ENCODE measurements around the gene TXLNB.

TXLNB gene

DNA sequence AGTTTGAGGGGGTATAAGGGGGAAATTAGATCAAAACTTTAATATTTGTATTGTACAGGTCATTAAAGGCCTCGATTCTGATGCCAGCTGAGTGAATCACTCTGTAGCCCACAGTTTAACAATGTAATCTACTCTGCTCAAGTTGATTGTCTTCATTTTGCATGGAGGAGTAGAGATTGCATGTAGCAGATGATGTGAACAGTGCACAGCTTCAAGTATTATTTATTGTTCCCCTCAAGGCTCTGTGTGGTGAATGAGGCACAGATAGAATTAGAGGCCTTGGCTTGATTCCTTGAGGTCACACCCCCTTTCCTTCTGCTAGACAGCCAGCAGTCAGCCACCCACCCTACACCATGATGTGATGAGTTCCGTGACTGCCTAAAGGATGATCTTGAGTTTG lies 38.1 kb downstream of the TXLNB start:
- no peak for DNase-seq (ENCODE audit: low read depth)
- TF ChIP-seq, protein P1, sequence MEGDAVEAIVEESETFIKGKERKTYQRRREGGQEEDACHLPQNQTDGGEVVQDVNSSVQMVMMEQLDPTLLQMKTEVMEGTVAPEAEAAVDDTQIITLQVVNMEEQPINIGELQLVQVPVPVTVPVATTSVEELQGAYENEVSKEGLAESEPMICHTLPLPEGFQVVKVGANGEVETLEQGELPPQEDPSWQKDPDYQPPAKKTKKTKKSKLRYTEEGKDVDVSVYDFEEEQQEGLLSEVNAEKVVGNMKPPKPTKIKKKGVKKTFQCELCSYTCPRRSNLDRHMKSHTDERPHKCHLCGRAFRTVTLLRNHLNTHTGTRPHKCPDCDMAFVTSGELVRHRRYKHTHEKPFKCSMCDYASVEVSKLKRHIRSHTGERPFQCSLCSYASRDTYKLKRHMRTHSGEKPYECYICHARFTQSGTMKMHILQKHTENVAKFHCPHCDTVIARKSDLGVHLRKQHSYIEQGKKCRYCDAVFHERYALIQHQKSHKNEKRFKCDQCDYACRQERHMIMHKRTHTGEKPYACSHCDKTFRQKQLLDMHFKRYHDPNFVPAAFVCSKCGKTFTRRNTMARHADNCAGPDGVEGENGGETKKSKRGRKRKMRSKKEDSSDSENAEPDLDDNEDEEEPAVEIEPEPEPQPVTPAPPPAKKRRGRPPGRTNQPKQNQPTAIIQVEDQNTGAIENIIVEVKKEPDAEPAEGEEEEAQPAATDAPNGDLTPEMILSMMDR (IDR thresholded peaks at IDR 0.05; ENCODE audit: insufficient read depth, low read depth, low read length, missing control alignments) = no peak
- H3K4me3 ChIP-seq (ENCODE audit: low read length) = no peak overlapping the region

DNA sequence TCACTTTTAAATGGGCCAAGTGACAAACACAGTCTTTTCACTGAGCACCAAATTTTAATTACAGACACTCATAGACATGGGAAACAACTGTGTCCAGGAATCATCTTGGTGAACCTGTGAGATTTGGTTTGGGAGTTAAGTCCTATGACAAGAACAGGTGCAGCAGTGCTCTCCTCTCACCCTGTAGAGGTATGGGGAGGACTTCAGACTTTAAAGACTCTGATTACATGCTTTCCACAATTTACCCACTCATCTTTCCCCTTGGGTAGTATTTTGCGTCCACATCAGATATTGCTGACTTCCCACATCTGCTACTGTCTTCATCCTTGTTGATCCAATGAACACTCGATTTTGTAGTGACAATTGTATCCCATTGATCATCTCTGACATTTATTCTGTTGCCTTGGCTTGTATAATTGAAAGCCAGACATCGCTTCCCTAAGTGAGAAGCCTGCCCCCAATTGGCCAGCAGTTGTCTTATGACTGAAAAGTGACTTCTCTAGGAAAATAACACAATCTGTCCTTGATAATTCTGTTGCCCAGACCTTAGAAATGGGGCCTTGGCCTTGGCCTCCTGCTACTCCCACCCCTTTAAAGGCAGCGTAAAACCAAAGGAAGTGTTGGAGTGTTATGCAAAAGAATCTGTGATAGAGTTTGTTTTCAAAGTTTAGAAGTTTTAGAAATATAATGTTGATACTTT lies 40.0 kb downstream of the TXLNB start:
- H3K4me3 ChIP-seq (ENCODE audit: low read length) = no peak overlapping the region
- TF ChIP-seq, protein P1 (IDR thresholded peaks at IDR 0.05; ENCODE audit: insufficient read depth, low read depth, low read length, missing control alignments) = no peak

DNA sequence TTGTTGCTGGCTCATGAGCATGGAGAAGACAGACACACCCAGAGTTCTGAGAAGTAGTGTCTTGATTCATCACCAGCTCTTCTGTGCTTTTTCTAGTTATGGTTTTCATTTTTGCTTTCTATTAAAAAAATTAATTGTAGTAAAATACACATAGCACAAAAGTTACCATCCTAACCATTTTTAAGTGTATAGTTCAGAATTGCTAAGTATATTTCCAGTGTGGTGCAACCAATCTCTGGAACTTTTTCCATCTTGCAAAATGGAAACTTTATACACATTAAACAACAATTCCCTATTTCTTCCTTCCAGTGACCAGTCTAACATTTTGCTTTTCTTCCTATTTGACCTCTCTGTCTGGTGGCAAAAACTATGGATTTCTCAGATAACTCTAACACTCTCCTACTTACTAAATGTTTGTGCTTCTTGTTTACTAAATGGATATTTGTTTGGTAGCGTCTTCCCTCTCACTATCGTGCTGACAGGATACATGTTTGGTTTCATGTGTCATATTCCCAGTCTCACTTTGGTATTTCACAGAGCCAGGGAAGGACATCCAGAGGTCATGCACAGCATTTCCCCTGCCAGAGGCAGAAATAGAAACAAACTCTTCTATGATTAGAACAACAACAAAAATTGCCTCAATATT lies 40.6 kb downstream of the TXLNB start:
- no peak for DNase-seq (ENCODE audit: low read depth)
- TF ChIP-seq, protein P1 (IDR thresholded peaks at IDR 0.05; ENCODE audit: insufficient read depth, low read depth, low read length, missing control alignments) = no peak
- H3K4me3 ChIP-seq (ENCODE audit: low read length) = no peak overlapping the region

More for the DNA sequence above, 40.0 kb downstream of the TXLNB start:
- DNase-seq (ENCODE audit: low read depth) = no peak

DNA sequence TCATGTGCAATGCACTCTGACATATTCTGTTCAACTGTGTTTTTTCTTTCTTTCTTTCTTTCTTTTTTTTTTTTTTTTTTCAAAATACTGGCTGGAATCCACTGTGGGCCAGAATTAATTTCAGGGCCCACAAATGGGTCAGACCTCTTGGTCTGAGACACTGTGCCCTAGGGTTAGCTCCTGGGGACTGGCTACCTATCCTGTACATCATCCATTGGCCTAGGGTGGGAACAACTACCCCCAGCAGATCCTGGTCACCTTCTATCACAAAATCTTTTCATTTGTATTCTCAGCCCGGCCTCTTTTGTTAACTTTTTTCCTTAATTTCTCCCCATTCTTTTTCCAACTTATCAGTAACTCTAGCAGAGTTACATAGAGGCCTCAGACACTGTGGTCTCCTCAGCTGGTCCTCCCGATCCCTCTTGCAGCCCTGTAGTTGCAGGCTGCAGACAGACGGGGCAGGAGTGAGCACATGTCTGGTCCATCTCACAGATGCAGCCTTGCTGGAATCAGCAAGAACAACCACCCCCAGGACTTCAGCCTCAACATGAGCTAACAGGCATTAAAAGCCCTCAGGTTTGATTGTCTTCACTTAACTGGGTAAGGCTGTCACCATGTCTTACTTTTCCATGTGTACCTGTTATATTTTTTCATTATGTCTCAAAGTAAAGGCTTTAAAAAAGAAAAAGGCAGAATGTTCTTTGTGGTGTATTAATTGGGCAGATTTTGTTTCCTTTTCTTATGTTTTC lies 41.3 kb downstream of the TXLNB start:
- peak; percentile 73 for DNase-seq (ENCODE audit: low read depth)
- TF ChIP-seq, protein P1 (IDR thresholded peaks at IDR 0.05; ENCODE audit: insufficient read depth, low read depth, low read length, missing control alignments) = peak; percentile 83

DNA sequence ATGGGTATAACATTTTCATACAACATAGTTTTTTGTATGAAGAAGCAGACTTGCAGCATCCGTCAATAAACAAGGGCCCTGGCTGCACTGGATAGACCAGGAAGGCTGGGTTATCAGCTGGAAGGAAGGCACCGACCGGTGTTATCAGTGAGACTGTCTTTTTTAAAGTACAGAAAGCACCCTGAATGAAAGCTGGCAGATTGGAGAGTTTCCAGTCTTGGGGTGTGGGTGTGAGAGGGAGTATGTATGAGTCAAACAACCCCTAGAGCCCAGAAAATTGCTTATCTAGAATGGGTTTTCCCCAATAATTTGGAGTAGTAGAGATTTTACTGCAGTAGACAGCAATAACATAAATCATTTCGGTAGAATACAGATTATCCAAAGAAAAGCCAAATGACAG lies 42.4 kb downstream of the TXLNB start:
- TF ChIP-seq, protein P1 (IDR thresholded peaks at IDR 0.05; ENCODE audit: insufficient read depth, low read depth, low read length, missing control alignments) = no peak
- DNase-seq (ENCODE audit: low read depth) = no peak
- H3K4me3 ChIP-seq (ENCODE audit: low read length) = no peak overlapping the region

More for the DNA sequence above, 41.3 kb downstream of the TXLNB start:
- no peak overlapping the region for H3K4me3 ChIP-seq (ENCODE audit: low read length)

DNA sequence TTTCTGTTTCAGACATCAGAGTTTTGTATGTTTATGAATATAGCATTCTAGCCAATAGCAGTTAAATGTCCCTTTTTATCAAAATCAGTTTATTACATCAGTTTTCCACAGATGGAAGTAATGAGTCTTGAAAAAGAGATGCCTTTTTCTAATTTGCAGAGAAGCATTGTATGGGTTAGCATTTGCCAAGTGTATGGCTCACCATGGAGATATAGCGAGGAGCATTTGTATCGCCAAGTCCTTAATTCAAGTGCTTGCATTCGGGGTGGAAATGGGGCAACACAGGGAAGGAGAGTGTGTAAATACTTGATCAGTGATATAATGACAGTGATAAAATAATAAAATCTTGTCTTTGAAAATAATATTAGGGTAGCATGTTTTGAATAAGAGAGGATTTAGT lies 42.9 kb downstream of the TXLNB start:
- no peak for DNase-seq (ENCODE audit: low read depth)
- no peak overlapping the region for H3K4me3 ChIP-seq (ENCODE audit: low read length)
- TF ChIP-seq, protein P1 (IDR thresholded peaks at IDR 0.05; ENCODE audit: insufficient read depth, low read depth, low read length, missing control alignments) = no peak

Measured in epithelial cell of esophagus (primary cell).